Lower leg skin (tissue), 3 donors: ENCODE data around the gene IL17D.

Experiments
- CTCF ChIP-seq, 3 donors: fragments of 450-650 bp; IDR thresholded peaks; one replicate each; pipeline ENCODE4 v1.5.1; 2016; ENCODE audit warnings: antibody characterized with exemption in 3 of 3, mild to moderate bottlenecking in 3 of 3, moderate library complexity in 2 of 3
- POLR2A ChIP-seq, 2 donors: fragments of 450-650 bp; IDR thresholded peaks; one replicate each; pipeline ENCODE4 v1.6.1; 2016 to 2017; ENCODE audit warnings: antibody characterized with exemption in 2 of 2, mild to moderate bottlenecking in 1 of 2, moderate library complexity in 1 of 2

- TF ChIP-seq POLR2A (IDR thresholded peaks at IDR 0.05), result no peak
- no peak for TF ChIP-seq CTCF (IDR thresholded peaks at IDR 0.05)
Observed at GRCh38 chr13:20769091-20769490, 65.6 kb downstream of the IL17D start.
